22Rv1 (cell line): ENCODE measurements around the gene SCYGR1.
"Not testable (repeated sequence)": the region's sequence is repeated elsewhere in the genome, so short reads cannot be mapped to it uniquely, and the experiment has no call there.

Source experiments
- H3K27ac ChIP-seq: fragments of 450-650 bp; 2 replicates; pipeline ENCODE4 v1.5.1; 2017
- ZFX ChIP-seq: fragments of 450-650 bp; IDR thresholded peaks from 2 replicates; pipeline ENCODE4 v1.6.1; 2017; ENCODE audit warnings: antibody characterized with exemption, borderline replicate concordance
- TF ChIP-seq, protein P1 (sequence below): fragments of 450-650 bp; IDR thresholded peaks from 2 replicates; pipeline ENCODE4 v1.5.1; 2017; ENCODE audit warnings: mild to moderate bottlenecking

Gene SCYGR1

DNA sequence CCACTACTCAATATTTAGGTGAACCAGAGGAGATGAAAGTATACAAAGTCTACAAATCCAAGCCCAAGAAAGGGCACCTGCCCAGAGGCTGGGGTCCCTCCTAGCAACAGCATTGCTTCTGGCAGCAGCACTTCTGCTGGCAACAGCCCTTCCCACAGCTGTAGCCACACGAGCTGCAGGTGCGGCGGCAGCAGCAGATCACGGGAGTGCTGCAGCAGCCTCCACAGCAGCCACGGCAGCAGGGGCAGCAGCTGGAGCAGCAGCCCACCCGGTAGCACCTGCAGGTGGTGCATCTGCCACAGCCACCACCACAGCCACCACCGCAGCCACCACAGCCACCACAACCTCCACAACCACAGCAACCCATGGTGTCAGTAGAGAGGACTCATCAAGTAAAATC is at the start of gene SCYGR1:
Gene SCYGR1 (minus strand): TSS at position 367 of the 400 bp plus-strand sequence. CDS start 0 bp downstream, at position 367.
- H3K27ac ChIP-seq: not testable (repeated sequence)

GRCh38 chr2:227436436-227437174 is 48.9 kb upstream of the SCYGR1 start:
- no peak overlapping the region for H3K27ac ChIP-seq
- TF ChIP-seq ZFX: no peak
- TF ChIP-seq, protein P1, sequence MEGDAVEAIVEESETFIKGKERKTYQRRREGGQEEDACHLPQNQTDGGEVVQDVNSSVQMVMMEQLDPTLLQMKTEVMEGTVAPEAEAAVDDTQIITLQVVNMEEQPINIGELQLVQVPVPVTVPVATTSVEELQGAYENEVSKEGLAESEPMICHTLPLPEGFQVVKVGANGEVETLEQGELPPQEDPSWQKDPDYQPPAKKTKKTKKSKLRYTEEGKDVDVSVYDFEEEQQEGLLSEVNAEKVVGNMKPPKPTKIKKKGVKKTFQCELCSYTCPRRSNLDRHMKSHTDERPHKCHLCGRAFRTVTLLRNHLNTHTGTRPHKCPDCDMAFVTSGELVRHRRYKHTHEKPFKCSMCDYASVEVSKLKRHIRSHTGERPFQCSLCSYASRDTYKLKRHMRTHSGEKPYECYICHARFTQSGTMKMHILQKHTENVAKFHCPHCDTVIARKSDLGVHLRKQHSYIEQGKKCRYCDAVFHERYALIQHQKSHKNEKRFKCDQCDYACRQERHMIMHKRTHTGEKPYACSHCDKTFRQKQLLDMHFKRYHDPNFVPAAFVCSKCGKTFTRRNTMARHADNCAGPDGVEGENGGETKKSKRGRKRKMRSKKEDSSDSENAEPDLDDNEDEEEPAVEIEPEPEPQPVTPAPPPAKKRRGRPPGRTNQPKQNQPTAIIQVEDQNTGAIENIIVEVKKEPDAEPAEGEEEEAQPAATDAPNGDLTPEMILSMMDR: no peak

DNA sequence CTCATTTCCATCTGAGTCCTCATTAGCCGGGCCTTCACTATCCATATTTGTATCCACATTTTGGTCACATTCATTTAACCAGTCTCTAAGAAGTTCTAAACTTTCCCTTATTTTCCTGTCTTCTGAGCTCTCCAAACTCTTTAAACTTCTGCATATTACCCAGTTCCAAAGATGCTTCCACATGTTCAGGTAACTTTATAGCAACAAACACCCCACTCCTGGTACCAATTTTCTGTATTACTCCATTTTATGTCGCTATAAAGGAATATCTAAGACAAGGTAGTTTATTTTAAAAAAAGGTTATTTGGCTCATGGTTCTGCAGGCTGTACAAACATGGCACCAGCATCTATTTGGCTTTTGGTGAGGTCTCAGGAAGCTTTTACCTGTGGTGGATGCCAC is 45.4 kb upstream of the SCYGR1 start:
- H3K27ac ChIP-seq: no peak overlapping the region
- TF ChIP-seq, protein P1: no peak
- no peak for TF ChIP-seq ZFX

GRCh38 chr2:227430639-227431038 is 42.9 kb upstream of the SCYGR1 start:
- no peak overlapping the region for H3K27ac ChIP-seq
- no peak for TF ChIP-seq ZFX
- TF ChIP-seq, protein P1: no peak

DNA sequence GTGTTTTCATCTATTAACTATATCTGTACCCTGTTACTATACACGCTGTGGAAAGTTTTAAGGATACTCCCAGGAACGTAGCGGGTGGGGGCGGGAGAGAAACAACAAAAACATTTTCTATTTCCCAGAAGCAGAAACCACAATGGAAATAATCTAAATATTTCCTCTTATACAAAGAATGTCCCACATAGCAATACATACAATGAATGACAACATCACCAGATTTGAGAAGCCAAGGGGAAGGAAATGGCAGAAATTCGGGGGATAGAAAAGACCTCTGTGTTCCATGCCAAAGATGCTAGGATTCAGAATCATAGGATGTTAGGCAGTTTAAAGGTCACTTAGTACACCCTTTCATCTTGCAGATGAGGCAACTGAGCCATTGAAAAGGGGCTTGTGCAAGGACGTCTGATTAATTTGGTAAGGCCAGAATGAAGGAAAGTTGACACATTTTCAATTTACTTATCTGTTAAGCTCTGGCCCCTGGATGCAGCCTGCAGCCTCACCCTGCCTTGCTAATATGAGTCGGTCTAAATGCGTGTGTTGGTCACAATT is 41.1 kb upstream of the SCYGR1 start:
- H3K27ac ChIP-seq: no peak overlapping the region
- TF ChIP-seq, protein P1: no peak
- no peak for TF ChIP-seq ZFX

DNA sequence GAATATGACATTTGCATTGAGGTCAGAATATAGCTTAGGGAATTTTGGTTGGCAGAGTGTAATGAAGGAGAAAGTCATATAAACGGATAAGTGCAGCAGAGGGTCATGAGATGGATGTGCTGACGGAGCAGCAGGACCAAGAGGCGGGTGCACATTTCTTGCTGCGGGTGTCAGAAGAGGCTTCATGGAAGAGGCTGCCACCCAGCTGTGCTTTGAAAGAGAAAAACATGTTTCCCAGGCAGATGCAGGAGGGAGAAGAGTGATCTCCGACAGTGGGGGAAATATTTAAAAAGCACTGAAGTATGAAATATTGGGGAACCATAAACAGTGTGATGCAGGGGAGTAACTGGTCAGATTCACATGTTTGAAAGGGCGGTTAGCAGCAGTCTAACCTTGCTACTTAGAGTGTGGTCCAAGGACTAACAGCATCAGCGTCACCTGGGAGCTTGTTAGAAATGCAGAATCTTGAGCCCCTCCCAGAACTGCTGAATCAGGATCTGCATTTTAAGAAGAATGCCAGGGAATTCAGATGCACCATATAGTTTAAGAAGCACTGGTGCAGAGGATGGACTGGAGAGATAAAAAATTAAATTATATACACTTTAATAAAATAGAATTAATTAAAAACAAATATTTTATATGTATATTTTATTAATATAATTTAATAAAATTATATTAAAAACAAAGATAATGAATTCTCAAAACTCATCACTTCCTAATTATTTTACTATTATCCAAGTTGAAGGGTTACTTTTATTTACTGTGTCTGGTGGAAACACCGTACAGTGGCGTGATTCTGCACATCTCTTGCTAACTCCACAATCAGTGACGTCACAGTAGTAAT is 36.1 kb upstream of the SCYGR1 start:
- TF ChIP-seq, protein P1: no peak
- no peak for TF ChIP-seq ZFX
- no peak overlapping the region for H3K27ac ChIP-seq

- H3K27ac ChIP-seq: no peak overlapping the region
- TF ChIP-seq, protein P1: no peak
- no peak for TF ChIP-seq ZFX
These were observed 32.6 kb upstream of the SCYGR1 start for GRCh38 chr2:227420087-227421052.
